Cerebellar cortex (tissue), 1 donor: ENCODE data around the gene SBSN.
"Not testable (repeated sequence)": the region's sequence is repeated elsewhere in the genome, so short reads cannot be mapped to it uniquely, and the experiment has no call there.

Experiments
- DNase-seq: peaks from one replicate; pipeline ENCODE4 v3.0.0-alpha.2; 2015; ENCODE audit warnings: low spot score

SBSN gene

GRCh38 chr19:35474594-35474993 is 53.5 kb downstream of the SBSN start:
- DNase-seq, result not testable (repeated sequence)

GRCh38 chr19:35474104-35474503 is 54.0 kb downstream of the SBSN start:
- DNase-seq, result no peak
